ENCODE measurements around the gene ZNF469.

DNA sequence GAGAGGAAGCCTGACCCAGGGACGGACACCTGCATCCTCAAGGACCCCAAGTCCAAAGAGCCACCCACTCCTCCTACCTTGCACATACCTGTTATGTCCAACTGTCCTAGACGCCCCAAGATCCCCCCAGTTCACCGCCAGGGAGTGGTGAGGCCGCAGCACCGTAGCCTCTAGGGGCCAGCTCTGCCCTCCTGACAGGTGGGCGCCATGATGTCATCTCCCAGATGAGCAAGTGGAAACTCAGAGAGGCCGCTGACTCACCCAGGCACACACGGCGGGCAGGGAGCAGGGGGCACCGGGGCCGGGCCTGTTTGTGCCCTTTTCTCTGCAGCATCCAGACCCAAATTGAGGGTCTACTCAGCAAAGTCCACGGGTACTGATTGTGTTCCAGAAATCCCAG lies 4.8 kb upstream of the ZNF469 start:
- TF ChIP-seq, protein P1, sequence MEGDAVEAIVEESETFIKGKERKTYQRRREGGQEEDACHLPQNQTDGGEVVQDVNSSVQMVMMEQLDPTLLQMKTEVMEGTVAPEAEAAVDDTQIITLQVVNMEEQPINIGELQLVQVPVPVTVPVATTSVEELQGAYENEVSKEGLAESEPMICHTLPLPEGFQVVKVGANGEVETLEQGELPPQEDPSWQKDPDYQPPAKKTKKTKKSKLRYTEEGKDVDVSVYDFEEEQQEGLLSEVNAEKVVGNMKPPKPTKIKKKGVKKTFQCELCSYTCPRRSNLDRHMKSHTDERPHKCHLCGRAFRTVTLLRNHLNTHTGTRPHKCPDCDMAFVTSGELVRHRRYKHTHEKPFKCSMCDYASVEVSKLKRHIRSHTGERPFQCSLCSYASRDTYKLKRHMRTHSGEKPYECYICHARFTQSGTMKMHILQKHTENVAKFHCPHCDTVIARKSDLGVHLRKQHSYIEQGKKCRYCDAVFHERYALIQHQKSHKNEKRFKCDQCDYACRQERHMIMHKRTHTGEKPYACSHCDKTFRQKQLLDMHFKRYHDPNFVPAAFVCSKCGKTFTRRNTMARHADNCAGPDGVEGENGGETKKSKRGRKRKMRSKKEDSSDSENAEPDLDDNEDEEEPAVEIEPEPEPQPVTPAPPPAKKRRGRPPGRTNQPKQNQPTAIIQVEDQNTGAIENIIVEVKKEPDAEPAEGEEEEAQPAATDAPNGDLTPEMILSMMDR (IDR thresholded peaks at IDR 0.05), result no peak
- no peak for TF ChIP-seq POLR2A (IDR thresholded peaks at IDR 0.05)
